ENCODE data around the gene REPIN1.
A peak's percentile ranks its signal among the peaks of the same experiment; 100 is the strongest.
"Not testable (repeated sequence)": the region's sequence is repeated elsewhere in the genome, so short reads cannot be mapped to it uniquely, and the experiment has no call there.

REPIN1 gene

DNA sequence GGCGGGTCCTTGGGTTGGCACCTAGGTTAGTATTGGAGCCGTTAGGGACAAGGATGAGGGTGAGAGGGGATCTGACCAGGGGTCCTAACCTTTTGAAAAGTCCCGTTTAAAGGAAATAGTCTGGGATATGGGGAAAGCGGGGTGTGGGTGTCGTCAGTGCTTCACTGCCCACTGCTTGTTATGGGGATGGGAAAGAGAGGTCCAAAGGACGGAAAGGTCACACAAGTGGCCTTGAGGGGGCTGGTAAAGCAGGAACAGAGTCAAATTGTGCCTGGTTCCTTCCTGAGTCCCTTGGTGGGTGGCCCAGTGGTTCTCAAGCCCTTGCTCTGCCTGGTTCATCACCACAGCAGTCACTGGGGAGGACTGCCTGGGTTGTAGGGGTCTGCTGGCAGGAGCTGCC lies 7.9 kb downstream of the REPIN1 start:
- DNase-seq (ENCODE audit: low read depth), result no peak

DNA sequence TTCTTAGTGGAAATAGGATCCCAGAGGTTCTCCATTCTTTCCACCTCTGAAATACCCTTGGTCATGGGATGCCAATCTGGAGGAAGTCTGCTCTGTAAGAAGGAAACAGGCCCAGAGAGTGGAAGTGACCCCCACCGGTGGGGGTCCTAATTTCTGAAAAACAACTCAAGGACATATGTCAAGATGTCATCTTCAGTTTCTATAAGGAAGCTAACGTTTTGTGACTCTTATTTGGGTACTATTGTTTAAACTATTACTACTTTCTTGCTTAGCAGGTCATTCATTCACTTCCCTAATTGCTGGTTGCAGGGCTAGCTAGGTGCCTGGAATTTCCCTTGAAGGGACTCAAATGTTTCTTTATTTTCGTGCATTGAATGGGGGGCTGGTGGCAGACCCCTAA lies 8.6 kb downstream of the REPIN1 start:
- no peak for DNase-seq (ENCODE audit: low read depth)

DNA sequence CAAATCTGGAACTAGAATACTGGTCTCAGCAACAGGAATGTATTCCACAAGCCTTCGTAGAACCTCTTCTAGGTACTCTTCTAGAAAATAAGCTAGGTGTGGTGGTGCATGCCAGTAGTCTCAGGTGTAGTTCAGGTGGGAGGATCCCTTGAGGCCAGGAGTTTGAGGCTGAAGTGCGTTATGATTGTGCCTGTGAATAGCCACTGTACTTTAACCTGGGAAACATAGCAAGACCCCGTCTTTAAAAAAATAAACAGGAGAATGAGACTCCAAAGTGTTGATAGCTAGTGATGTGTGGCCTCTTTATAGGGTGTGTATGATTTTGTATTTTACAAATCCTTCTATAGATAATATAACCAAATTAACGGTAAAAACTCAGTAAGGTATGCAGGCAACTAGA lies 9.0 kb downstream of the REPIN1 start:
- no peak for DNase-seq (ENCODE audit: low read depth)

DNA sequence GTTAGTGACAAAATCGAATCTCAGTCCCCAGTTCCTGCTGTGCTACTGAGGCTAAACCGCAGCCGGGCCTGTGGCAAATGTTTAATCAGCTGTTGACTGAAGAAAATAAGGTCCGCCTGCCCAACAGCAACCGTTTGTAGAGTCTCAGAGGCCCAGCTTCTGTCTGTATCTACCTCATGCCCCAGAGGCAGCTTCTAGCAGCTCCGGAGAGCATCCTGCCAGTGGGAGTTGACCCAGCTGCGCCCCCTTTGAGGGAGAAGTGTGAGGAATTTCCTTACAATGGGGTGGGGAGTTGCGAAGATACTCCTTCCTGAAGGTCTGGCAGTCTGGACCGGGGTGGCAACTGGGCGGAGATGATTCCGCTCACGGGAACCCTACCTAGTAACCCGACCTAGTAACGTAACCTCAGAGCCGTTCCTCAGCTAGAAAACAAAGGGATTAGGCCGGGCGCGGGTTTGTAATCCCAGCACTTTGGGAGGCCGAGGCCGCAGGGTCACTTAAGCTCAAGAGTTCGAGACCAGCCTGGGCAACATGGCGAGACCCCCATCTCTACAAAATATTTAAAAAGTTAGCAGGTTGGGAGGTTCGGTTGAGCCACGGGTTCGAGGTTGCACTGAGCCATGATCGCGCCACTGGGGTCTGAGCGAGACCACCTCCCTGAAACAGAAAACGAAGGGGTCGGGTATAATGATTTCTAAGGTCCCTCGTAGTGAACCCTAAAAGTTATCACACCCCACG lies 9.7 kb downstream of the REPIN1 start:
- no peak for DNase-seq (ENCODE audit: low read depth)

DNA sequence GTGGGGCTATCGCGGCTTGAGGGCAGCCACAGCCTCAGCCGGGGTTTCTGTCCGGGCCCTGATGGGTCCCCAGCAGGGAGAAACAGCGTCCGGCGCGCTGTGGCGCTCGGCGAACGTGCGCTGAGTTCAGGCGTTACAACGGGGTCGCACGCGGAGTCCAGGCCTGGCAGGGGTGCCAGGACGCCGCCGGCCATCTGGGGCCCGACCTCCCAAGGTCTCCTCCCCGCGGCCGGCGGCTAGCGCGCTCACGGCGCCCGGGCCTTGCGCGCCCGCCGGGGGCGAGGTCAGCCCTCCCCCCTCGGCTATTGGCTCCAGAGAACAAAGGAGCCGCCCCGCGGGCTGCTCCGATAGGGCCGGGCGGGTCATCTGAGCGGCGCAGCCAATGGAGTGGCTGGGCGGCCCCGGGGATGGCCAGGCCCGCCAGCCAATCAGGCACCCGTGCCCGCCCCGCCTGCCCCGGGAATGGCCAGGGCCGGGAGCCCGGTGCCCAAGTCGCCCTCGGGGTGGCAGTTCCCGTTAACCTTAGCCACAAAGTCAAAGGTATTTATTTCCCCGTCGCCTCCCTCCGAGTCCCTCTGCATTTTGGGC lies 10.3 kb downstream of the REPIN1 start, which contains the start of gene ZNF775:
ZNF775 (plus strand) TSS at position 478 of the 588 bp plus-strand sequence. CDS start 9,141 bp downstream, outside the sequence.
- peak; percentile 46 for DNase-seq (ENCODE audit: low read depth)

DNA sequence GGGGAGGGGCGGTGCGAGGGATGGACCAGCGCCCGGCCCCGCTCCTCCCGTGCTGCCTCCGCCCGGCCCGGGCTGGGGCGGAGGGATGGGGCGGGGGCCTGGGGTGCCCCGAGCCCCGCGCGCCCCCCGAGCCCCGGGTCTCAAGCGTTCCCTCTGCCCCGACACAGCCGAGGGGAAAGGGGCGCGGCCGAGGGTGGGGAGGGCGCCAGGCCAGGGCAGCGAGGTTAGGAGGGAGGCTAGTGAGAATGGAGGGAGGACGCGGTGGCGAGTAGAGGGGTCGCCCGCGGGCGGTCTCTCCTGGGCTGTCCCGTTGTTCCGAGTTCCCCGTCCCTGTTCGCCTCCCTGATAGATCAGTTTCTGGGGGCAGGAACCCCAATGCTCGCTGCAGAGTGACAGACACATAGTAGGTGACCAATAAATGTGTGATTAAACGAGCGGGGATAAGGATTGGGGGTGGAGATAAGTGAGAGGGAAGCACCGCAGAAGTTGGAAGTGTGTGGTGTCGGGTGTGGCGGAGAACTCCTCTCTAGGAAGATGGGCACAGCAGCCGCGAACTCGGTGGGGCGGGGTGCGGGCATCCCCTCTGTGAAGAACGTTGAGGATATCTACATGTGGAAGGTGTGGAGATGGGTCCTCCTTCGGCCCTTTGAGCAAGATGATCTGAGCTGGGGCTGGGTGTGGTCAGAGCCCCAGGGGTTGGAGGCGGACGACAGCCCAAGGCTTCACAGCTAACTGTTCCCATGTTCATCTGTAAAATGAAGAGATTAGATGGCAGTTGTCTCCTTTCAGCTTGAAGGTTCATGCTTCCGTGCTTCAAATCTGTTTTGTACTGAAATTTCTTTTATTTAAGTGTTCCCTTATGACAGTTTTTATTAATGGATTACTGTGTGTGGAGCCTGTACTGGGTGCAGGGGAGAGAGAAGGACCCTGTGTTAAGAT lies 11.1 kb downstream of the REPIN1 start:
- DNase-seq (ENCODE audit: low read depth), result no peak

DNA sequence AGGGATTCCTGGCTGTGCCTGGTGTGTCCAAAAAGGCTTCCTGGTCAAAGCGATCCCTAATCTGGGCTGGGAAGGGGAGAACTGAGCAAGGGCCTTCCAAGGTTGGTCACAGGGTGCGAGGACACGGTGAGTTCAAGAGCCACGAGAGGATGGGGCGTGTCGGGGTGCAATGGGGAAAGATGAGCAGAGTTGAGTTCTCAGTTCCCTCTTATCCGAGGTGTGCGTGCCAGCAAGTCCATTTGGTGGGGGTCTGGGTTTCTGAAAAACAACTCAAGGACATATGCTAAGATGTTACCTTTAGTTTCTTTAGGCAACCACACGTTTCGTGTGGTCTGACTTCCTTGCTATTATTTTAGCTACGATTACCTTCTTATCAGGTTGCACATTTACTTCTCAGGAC lies 11.8 kb downstream of the REPIN1 start:
- no peak for DNase-seq (ENCODE audit: low read depth)

DNA sequence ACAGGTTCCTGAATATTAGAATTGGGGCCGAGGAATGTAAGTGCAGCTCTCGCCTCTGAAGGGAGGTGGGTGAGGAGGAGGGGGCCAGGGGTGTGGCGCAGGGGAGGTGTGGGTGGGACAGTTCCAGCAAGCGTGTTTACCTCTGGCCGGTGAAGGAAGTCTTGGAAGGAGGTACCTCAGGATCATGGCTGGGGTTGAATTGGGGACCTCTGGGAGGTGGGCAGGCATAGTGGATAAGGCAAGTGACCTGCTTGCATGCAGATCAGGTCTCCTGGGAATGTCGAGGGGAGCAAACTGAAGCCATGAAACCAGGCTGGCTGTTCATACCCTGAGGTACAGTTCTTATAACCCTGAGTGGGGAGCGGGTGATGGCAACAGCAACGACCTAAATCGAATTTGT lies 12.5 kb downstream of the REPIN1 start:
- no peak for DNase-seq (ENCODE audit: low read depth)

DNA sequence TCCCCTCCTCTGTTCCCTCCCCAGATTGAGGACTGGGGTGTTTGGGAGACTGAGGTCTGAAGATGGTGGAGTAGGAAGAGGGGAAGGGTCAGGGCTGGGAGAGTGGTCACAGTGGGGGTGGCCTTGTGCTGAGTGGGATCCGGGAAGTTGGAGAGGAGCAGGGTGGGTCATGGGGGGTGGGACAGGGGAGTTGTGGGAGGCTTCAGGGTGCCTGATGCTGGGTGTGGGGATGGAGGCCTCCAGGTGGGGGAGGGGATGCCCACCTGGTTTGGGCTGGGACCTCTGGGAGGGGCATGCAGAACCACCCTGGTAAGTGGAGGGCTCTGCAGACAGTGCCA lies 13.1 kb downstream of the REPIN1 start:
- DNase-seq (ENCODE audit: low read depth), result no peak

DNA sequence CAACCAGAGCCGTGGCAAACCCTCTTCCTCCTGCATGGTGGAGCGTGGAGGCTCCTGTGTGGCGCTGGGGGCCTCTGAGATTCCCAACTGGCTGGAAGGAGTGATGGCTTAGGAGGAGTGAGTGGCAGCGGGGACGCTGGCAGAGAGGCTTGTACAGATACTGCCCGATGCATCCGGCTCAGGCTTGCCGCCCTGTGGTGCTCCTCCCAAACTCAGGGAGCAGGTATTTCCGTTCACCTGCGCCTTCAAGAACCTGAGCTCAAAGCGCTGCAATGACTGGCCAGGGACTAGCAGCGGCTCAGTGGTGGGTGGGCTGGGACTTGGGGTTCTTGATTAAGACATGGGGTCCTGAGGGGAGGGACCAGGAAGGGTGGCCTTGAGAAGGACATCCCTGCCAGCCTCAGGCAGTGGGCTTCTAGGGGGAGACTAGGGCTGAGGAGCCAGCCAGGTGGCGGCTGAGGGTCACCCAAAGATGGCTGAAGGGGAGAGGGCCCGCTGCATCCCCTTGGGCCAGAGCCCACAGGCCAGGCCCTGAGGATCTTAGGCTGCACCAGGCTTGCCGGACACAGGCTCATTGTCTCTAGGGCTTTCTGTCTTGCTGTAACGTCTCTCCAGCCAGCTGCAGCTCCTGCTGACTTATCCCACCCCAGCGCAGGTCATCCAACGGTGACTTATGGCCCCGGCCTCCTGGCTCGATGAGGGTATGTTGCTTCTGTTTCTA lies 13.7 kb downstream of the REPIN1 start:
- no peak for DNase-seq (ENCODE audit: low read depth)

DNA sequence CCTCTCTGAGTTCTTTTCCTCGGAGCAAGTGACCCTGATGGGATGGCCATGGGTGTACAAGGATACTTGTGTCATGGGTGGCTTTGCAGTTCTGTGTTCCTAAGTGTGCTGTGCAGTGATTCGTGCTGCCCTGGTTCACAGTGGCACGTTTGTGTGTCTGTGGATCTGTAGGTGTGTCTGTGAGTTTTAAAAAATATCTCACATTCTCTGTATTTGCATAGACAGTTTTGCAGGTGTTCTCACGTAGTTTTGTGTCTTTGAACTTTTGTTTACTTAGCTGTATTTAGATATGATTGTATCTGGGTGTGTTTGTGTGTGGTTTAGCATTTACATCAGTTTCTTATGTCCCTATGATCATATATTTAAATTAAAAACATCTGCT lies 14.2 kb downstream of the REPIN1 start:
- no peak for DNase-seq (ENCODE audit: low read depth)

DNA sequence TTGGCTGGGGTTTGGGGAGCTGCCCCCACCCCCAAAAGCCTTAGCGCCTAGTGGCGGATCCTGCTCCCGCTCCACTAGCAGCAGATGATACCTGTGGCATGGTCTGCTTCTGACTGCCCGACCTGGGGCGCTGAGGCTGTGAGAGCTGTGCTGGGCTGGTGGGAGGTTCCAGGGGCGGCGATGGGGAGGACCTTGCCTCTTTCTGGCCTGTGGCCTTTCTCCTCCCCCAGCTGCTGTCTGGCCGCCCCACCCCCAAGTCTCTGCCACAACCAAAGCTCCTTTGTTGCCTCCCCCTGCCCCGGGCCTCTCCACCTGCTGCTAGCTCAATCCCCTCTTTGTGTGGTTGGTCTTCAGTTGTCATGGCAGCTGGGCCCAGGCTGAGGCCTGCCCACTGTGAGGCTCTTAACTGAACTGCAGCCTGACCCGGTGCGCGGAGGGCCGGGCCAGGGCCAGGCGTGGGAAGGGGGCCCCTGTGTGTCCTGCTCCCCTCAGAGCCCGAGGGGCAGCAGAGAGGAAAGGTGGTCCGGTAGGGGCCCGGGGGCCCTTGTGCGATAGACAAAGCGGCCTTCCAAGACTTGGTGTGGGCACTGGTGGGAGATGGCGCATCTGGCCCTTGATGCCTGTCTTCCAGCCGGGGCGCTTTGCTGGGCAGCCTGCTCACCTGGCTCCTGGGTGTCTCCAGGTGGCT lies 15.2 kb downstream of the REPIN1 start:
- no peak for DNase-seq (ENCODE audit: low read depth)

DNA sequence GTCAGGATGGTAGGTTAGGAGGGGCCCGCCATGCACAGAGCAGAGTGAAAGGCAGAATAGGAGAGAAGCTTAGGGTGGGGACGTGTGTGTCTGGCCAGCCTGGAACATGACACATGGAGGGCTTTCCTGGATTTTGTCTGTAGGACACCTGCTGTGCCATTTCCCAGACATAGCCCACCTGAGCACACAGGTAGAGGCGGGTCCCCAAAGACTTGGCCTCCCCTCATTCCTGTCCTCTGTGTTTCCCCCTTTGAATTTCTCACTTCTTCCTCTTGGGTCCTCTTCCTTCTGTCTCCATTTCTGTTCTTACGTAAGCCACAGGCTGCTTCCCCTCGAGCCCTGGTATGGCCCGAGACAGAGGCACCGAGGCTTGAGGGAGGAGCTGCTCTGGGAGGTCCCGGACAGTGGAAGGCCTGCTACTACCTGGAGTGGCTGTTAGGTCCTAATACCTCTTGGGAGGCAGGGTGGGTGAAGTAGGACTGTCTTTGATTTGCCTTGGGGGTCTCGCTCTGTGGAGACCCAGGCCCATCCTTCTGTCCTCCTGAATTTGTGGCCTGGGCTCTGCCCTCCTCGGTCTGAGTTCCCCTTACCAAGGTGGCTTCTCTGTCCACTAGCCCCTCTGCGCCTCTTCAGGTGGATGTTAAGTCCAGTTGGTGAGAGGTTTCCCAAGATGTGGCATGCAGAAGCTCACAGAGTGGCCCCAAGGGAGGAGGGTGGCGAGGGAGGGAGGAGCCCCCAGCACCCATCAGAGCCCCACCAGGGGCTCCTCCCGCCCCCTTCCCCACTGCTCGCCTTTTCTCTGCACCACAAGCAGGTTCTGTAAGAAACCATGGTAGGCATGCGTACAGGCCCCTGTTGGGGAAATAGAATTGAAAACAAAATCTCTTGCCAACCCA lies 16.0 kb downstream of the REPIN1 start:
- no peak for DNase-seq (ENCODE audit: low read depth)

DNA sequence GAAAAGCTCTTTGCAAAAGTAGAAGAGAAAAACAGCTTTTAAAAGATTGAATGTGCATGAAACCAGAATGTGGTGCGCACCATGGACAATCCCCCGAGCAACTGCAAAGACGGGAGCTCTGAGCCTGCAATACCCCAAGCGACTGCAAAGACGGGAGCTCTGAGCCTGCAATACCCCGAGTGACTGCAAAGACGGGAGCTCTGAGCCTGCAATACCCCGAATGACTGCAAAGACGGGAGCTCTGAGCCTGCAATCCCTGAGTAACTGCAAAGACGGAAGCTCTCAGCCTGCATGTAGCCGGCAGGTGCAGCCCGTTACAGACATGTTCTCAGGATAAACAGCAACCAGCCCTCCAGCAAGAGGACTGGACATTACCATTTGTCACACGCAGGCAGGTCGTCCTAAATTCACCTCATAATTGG lies 16.7 kb downstream of the REPIN1 start:
- no peak for DNase-seq (ENCODE audit: low read depth)

DNA sequence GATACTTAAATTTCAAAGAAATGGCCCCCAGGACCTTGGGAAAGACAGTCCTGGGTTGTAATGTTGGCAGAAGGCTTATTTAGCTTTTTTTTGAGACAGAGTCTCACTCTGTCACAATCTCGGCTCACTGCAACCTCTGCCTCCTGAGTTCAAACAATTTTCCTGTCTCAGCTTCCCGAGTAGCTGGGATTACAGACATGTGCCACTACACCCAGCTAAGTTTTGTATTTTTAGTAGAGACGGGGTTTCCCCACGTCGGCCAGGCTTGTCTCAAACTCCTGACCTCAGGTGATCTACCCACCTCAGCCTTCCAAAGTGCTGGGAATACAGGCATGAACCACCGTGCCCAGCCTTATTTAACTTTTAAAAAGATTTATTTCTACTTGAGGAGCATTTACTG lies 17.3 kb downstream of the REPIN1 start:
- not testable (repeated sequence) for DNase-seq (ENCODE audit: low read depth)

DNA sequence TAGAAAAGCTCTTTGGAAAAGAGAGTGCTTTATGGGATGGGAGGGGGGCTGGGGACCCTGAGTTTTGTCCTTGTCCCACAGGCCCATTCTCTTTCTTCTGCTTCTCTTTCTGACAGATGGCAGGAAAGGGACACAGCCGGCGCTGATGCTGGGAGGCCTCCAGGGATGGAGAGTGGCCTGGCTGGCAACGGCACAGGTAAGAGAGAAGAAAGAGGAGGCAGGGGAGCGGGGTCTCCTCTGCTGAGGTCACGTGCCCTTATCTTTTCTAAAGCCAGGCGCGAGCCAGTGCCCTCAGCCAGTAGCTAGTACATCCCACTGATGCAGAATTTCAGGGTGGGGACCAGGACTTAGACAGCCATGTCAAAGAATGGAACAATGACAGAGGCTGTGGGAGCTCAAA lies 19.7 kb downstream of the REPIN1 start:
- no peak for DNase-seq (ENCODE audit: low read depth)

DNA sequence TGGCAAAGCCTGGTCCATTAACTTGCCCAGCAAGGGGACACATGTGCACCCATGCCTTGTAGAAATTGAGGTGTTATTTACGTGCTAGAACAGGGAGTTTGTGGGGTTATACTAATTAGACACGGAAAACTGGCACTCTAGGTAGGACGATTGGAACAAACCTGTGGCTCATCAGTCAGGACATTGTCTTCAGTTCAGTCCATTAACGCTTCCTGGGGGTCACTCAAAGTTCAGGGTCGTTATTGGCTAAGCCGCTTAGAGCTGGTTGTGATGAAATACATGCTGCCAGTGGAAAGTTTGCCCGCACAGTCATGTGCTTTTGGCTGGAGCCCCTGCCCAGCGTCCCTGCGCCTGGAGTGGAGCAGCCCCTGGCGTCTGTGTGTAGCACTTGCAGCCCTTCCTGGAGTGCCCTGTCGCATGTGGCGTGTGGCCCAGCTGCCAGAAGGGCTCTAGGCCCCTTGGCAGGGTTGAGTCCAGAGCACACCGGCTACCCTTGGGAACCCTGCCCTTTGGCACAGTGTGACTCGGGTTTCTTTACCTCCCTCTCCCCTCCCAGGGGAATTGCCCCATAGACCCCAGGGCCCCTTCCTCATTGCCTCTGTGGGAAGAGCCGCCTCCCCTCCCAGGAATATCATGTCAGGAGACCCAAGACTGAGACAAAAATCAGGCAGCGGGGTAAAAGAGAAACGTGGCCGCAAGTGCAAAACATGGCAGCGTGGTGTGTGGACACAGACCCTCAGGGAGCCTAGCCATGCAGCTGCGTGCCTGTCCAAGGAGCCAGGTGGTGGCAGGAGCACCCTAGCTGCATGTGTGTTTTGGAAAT lies 20.3 kb downstream of the REPIN1 start:
- DNase-seq (ENCODE audit: low read depth), result no peak

DNA sequence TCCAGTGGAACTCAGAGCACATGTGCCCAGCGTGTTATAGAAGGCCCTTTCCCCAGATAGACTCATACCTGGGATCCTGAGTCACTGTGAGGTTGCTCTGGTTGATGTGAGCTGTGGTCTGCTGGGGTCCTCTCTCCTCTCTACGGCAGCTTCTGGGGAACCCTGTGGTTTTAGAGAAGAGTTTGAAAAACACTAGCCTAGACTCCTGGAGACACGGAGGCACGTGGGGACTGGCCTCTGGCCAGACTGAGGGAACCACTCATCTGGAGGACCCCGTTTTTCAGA lies 20.9 kb downstream of the REPIN1 start:
- no peak for DNase-seq (ENCODE audit: low read depth)

DNA sequence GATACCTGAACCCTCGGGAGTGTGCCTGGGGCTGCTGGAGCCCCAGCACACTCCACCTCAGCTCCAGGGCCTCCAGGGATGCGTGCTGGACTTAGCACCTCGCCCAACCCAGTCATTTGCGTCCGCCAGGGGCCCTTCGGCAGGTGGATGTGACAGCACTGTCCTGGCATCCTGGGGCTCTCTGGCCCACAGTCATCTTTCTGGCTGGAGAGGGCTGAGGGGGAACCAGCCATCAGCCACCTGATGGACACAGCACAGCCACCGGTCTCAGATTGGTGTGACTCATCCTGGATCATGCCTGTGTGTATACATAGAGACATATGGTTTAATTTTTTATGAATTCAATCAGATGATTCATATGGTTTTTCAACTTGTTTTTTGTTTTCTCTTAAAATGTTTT lies 21.6 kb downstream of the REPIN1 start:
- no peak for DNase-seq (ENCODE audit: low read depth)

DNA sequence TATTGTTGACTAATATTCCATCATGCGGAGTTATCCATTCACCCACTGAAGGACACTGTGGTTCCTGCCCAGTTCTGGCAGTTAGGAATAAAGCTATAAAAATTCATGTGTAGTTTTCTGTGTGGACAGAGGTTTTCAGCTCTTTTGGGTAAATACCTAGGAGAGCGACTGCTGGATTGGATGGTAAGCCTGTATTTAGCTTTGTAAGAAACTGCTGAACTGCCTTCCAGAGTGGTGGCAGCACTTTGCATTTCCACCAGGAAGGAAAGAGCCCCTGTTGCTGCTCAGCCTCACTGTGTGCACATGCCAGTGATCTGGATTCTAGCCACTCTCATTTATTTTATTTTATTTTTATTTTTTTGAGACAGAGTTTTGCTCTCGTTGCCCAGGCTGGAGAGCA lies 24.7 kb downstream of the REPIN1 start:
- no peak for DNase-seq (ENCODE audit: low read depth)

All from non-pigmented ciliary epithelial cell (primary cell).